Measurements from ENCODE around the gene ANKRD61.
"Not testable (repeated sequence)": the region's sequence is repeated elsewhere in the genome, so short reads cannot be mapped to it uniquely, and the experiment has no call there.

Gene ANKRD61

DNA sequence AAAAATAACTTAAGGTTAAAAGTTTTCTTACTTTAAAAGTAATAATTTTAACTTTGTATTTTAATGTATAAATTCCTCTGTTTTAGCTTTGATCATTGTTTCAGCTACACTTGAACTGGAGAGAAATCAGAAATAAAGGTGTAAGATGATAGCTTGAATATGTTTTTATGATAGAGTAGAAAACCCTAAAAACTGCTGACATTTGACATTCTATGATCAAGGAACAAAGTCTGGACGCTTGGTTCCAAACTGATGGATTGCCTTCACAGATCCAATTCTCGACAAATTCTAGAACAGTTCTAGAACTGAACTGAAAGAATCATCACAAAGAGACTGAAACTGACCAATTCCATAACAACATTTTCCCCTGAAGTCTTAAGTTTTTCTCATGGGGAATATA is at the start of gene ANKRD61:
TSS of gene ANKRD61 (plus strand) at position 389 of the 400 bp plus-strand sequence. CDS start at position 389, 0 bp downstream.
- no peak for DNase-seq

- not testable (repeated sequence) for DNase-seq
Measured at GRCh38 chr7:5987061-5987460, 44.1 kb upstream of the ANKRD61 start.

- DNase-seq, result no peak
Measured at GRCh38 chr7:5997210-5997808, 33.9 kb upstream of the ANKRD61 start.

- no peak for DNase-seq
Measured at GRCh38 chr7:6007386-6007785, 23.8 kb upstream of the ANKRD61 start.

- DNase-seq, result not testable (repeated sequence)
Measured at GRCh38 chr7:6007835-6008590, 23.2 kb upstream of the ANKRD61 start.

DNA sequence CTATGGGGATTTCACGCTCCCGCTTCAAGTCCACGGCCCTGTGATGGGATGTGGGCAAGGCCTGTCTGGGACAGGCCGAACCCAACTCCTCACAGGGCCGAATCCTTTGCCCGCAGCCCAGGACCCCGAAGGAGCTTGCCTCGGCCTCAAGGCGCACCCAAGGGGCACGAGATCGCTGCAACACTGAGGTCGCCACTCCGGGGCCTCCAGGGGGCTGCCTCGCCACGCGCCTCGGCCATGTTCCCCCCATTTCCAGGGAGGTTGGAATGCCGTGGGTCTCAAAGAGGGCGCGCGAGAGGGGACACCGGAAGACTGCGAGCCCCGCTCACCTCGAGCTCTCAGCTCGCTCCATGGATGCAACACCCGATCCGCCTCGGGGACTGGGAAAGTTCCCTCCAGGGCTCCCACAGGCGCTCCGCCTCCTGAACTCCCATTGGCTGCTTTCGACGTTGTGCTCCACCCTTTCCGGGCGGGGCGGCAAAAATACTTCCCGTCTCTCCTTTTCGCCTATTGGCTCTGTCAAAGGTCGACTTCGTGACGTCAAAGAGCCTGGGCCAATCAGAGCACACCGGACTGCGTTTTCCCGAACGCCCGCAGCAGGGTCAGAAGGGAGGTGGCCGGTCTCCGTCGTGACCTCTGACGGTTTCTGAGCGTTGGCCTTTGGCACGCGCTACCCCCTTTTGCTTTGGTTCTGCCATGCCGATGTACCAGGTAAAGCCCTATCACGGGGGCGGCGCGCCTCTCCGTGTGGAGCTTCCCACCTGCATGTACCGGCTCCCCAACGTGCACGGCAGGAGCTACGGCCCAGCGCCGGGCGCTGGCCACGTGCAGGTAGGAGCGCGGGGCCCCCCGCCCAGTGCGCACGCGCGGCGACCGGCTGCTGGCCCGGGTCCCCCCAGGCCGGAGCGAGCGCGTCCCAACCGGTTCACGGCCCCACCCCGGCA is 22.2 kb upstream of the ANKRD61 start, which contains the start of the genes AIMP2 and PMS2:
TSS of gene AIMP2 (plus strand) at position 605 of the 944 bp plus-strand sequence. CDS start at position 697, 92 bp downstream.
TSS of gene PMS2 (minus strand) at position 382 of the 944 bp plus-strand sequence. CDS start at position 352, 30 bp downstream.
- peak; percentile 93 to 95 for DNase-seq

- DNase-seq, result not testable (repeated sequence)
Measured at GRCh38 chr7:6010370-6010769, 20.8 kb upstream of the ANKRD61 start.

- DNase-seq, result no peak
Measured at GRCh38 chr7:6011541-6011940, 19.6 kb upstream of the ANKRD61 start.

- DNase-seq, result no peak
Measured at GRCh38 chr7:6012355-6013104, 18.6 kb upstream of the ANKRD61 start.

- no peak for DNase-seq
Measured at GRCh38 chr7:6015917-6016652, 15.1 kb upstream of the ANKRD61 start.

GRCh38 chr7:6016653-6016966 is 14.6 kb upstream of the ANKRD61 start:
- no peak for DNase-seq

DNA sequence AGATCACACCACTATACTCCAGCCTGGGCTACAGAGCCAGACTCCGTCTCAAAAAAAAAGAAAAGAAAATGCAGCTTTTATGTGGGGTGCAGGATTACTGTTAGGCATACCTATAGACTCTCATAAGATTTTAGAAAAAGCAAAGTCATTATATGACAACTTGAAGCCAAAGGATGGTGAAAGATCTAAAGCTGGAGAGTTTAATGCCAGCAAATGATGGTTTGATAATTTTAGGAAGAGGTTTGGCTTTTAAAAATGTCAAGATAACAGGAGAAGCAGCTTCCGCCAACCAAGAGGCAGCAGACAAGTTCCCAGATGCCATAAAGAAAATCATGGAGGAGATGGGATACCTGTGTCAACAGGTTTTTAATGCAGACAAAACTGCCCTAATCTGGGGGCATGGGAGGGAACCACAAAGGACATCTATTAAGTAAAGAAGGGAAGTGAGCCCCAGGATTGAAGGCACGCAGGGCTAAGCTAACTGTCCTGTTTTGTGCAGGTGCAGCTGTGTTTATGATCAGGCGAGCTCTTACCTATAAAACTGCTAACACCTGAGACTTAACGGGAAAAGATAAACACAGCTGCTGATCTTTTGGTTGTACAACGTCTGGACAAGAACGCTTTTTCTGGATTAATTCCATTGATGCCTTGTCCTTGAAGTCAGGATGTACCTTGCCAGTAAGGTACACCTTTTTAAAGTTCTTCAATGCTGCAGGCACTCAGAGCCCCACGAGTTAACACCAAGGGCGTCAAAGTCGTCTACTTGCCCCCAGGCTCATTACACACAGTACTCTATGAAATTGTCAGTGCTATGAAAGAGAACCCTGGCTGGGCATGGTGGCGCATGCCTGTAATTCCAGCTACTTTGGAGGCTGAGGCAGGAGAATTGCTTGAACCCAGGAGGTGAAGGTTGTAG is 10.5 kb upstream of the ANKRD61 start:
- no peak for DNase-seq

DNA sequence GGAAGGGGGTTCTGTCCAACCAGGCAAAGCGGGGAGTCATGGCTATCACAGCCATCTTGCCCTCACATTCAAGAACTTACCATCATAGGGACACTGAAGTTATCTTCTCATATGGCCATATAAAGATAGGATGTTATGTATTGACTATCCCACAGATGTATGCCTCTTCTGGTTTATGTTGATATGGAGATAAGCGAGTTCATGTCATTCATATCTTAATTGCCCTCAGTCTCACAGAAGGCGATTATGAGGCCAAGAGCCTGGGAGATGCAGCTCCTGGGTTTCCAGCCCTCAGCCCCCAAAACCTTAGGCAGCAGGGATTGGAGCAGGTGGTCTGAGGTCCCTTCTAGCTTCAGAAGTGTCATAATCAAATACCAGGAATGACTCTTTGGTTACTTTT is 8.5 kb upstream of the ANKRD61 start:
- no peak for DNase-seq

DNA sequence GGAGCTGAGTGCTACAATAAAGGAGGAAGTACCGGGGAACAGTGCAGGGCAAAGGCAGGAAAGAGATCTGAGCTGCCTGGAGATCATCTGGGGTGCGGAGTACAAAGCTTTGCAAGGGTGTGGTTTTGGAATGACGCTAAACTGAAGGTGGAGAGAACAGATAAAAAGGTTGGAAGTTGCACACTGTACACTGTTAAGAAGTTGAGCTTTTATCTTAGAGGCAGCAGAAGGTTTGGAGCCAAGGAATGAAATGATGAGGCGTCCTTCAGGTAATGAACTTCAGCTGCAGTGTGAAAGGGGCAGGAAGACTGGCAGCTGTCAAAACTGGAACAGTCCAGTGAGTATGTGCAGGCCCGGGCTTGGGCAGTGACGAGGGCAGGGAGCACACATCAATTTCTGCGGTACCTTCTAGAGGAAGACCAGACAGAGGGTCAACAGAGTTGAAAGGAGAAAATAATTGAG is 7.2 kb upstream of the ANKRD61 start:
- no peak for DNase-seq

DNA sequence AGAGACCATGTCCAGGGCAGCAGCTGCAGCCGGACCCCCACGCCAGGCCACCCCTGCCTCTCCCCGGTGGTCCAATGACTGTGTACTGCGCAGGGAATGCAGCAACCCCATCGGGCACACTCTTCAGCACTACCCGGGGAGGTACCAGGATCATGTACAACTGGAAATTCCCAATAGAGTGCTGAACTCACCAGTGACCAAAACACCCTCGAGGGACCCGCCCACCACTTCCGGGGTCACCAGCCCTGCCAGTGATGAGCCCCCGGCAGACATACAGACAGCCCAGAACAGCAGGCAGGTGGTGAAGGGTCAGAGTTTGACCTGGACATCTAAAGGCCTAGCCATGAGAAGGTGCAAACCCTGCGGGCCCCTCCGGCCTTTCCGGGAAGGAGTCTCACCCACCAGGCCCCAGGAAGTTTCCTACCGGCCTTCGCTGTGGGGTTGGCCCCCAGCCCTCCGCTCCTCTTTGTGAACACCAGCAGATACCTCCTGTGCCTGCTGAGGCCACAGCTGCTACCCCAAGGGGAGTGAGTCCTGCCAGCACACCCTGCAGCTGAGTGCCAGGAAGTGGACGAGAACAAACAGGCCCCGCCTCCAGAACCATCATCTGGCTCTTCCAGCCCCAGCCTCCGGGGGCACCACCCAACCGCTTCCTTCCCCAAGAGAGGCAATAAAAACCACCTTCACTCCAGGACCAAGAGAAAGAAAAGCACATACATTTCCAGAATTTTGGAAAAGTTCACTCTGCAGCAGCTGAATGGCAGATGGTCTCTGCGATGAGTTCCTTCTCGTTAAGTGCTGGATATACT is 5.0 kb upstream of the ANKRD61 start:
- DNase-seq, result peak; percentile 41 to 45

GRCh38 chr7:6026820-6027311 is 4.3 kb upstream of the ANKRD61 start:
- DNase-seq, result no peak

GRCh38 chr7:6027806-6028365 is 3.3 kb upstream of the ANKRD61 start:
- no peak for DNase-seq

GRCh38 chr7:6028563-6028962 is 2.6 kb upstream of the ANKRD61 start:
- DNase-seq, result no peak

GRCh38 chr7:6031567-6031966 is 391 bp downstream of the ANKRD61 start:
- no peak for DNase-seq
